Esophagus muscularis mucosa (tissue), 4 donors: Measurements from ENCODE around the gene BRPF1.

Source experiments
- EP300 ChIP-seq: sonication (generic); formaldehyde crosslinking; IDR thresholded peaks from one replicate; pipeline ENCODE4 v1.6.1; 2017; ENCODE audit warnings: antibody characterized with exemption
- POLR2A ChIP-seq: fragments of 450-650 bp; IDR thresholded peaks from one replicate; pipeline ENCODE4 v1.6.1; 2017; ENCODE audit warnings: antibody characterized with exemption, moderate library complexity, mild to moderate bottlenecking, low read depth
- POLR2AphosphoS5 ChIP-seq, 2 donors: sonication (generic); formaldehyde crosslinking; IDR thresholded peaks; one replicate each; pipeline ENCODE4 v1.6.1; 2017; ENCODE audit warnings: antibody characterized with exemption in 2 of 2
- TF ChIP-seq, protein P1 (sequence below), 3 experiments: fragments of 200-600 bp in 2 of 3; fragments of 450-650 bp in 1 of 3; sonication (generic) in 2 of 3; IDR thresholded peaks; one replicate each; pipeline ENCODE4 v1.5.1; 2017 to 2019; ENCODE audit warnings: antibody characterized with exemption in 3 of 3, mild to moderate bottlenecking in 2 of 3, moderate library complexity in 1 of 3

DNA sequence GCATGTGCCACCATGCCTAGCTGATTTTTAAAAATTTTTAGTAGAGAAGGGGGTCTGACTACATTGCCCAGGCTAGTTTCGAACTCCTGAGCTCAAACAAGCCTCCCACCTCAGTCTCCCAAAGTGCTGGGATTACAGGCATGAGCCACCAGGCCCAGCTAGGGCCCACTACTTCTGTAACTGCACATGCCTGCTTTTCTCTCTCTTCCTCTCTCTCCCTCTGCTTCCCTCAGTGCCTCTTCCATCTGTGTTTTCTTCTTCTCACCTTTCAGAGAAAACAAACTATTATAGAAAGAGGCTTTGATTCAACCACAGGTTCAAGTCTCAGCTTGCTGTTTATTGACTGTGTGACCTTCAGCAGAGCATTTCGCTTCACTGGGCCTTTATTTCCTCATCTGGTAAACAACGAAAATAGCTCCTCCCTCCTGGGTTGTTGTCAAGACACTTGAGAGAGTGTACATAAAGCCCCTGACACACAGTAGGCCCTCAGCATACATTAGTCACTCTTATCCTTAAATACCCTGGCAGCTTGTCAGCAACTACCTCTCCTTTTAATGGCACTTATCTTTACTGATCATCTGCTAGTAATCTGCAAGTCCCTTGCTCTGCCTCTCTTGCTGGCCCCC lies 50.6 kb downstream of the BRPF1 start:
- TF ChIP-seq, protein P1, sequence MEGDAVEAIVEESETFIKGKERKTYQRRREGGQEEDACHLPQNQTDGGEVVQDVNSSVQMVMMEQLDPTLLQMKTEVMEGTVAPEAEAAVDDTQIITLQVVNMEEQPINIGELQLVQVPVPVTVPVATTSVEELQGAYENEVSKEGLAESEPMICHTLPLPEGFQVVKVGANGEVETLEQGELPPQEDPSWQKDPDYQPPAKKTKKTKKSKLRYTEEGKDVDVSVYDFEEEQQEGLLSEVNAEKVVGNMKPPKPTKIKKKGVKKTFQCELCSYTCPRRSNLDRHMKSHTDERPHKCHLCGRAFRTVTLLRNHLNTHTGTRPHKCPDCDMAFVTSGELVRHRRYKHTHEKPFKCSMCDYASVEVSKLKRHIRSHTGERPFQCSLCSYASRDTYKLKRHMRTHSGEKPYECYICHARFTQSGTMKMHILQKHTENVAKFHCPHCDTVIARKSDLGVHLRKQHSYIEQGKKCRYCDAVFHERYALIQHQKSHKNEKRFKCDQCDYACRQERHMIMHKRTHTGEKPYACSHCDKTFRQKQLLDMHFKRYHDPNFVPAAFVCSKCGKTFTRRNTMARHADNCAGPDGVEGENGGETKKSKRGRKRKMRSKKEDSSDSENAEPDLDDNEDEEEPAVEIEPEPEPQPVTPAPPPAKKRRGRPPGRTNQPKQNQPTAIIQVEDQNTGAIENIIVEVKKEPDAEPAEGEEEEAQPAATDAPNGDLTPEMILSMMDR (IDR thresholded peaks at IDR 0.05): no peak
- TF ChIP-seq EP300 (no peak), POLR2A (no peak), POLR2AphosphoS5 (IDR thresholded peaks at IDR 0.05) (no peak)
